Tibial nerve (tissue), 4 donors: Measurements from ENCODE around the gene DPP3. TPM values are rescaled to one million over a fixed set of nuclear protein-coding genes. Genes with fewer than 3 reads are reported as not detected.

Experiments
- DNase-seq, 2 donors: peaks; one replicate each; pipeline ENCODE4 v3.0.0-alpha.2; 2019; ENCODE audit warnings: low spot score in 2 of 2
- H3K27ac ChIP-seq, 4 donors: fragments of 200-600 bp; sonication (generic) in 3 of 4; one replicate each; pipeline ENCODE4 v1.5.1; 2017 to 2019; ENCODE audit warnings: mild to moderate bottlenecking in 1 of 4
- H3K27me3 ChIP-seq, 2 donors: fragments of 200-600 bp; sonication (generic) in 1 of 2; one replicate each; pipeline versions ENCODE4 v1.5.1 to v1.6.0; 2017 to 2019
- H3K36me3 ChIP-seq, 3 donors: fragments of 200-600 bp; sonication (generic); one replicate each; pipeline ENCODE4 v1.5.1; 2018 to 2019
- H3K4me1 ChIP-seq, 4 donors: fragments of 200-600 bp; sonication (generic) in 3 of 4; one replicate each; pipeline ENCODE4 v1.5.1; 2017 to 2019
- H3K4me3 ChIP-seq, 4 donors: fragments of 200-600 bp; sonication (generic) in 3 of 4; one replicate each; pipeline ENCODE4 v1.5.1; 2017 to 2019; ENCODE audit warnings: mild to moderate bottlenecking in 1 of 4, moderate library complexity in 1 of 4
- H3K9me3 ChIP-seq, 4 donors: fragments of 200-600 bp; sonication (generic) in 3 of 4; one replicate each; pipeline ENCODE4 v1.5.1; 2017 to 2019
- CTCF ChIP-seq, 5 experiments: fragments of 200-600 bp in 3 of 5; fragments of 450-650 bp in 2 of 5; sonication (generic) in 3 of 5; IDR thresholded peaks; one replicate each; pipeline ENCODE4 v1.5.1; 2016 to 2019; ENCODE audit warnings: antibody characterized with exemption in 5 of 5, mild to moderate bottlenecking in 3 of 5, moderate library complexity in 2 of 5
- EP300 ChIP-seq, 2 donors: sonication (generic); formaldehyde crosslinking; IDR thresholded peaks; one replicate each; pipeline ENCODE4 v1.6.1; 2017; ENCODE audit warnings: antibody characterized with exemption in 2 of 2, mild to moderate bottlenecking in 1 of 2
- POLR2A ChIP-seq, 2 donors: fragments of 450-650 bp; IDR thresholded peaks; one replicate each; pipeline ENCODE4 v1.6.1; 2017; ENCODE audit warnings: antibody characterized with exemption in 2 of 2, mild to moderate bottlenecking in 2 of 2, moderate library complexity in 2 of 2
- WGBS, 2 donors: methylation state at CpG; one replicate each; pipeline ENCODE4 v1.1.5; 2018; 5-methylcytosine and 5-hydroxymethylcytosine counted together
- total RNA-seq, 4 donors: library from RNA; depleted of rRNA; stranded (reverse); fragments of >200 nt; gene quantifications; one replicate each; pipeline ENCODE4 v1.1.0, GENCODE V29; 2016

Gene DPP3
- total RNA-seq, 4 donors from 2014 or later = 12.2 to 41.8 (median 25.0) TPM

- peaks cover 4 to 46% (median 24%) of the 10 kb centered on the region in 4 donors for H3K4me1 ChIP-seq
- DNase-seq = no peak
- peaks cover 0 to 6% (median 0%) of the 10 kb centered on the region in 3 donors for H3K36me3 ChIP-seq
- H3K27ac ChIP-seq = no peak overlapping the region
- no peaks in the 10 kb centered on the region for H3K27me3 ChIP-seq
- TF ChIP-seq CTCF (IDR thresholded peaks at IDR 0.05) (no peak), EP300 (IDR thresholded peaks at IDR 0.05) (no peak), POLR2A (IDR thresholded peaks at IDR 0.05) (no peak)
- no peak overlapping the region for H3K4me3 ChIP-seq
- 58 to 69% methylated on average over 6 to 11 of the region's 11 CpGs for WGBS, 2 donors
- H3K9me3 ChIP-seq = no peaks in the 10 kb centered on the region
These were observed 67.8 kb downstream of the DPP3 start for GRCh38 chr11:66548041-66548440.

GRCh38 chr11:66548774-66549630, 68.8 kb downstream of the DPP3 start:
- no peaks in the 10 kb centered on the region for H3K9me3 ChIP-seq
- TF ChIP-seq EP300 (IDR thresholded peaks at IDR 0.05) = no peak
- TF ChIP-seq POLR2A (IDR thresholded peaks at IDR 0.05) = no peak
- no peak for TF ChIP-seq CTCF (IDR thresholded peaks at IDR 0.05)
- WGBS, 2 donors = 49 to 53% methylated on average over 16 of the region's 16 CpGs
- no peak for DNase-seq
- H3K36me3 ChIP-seq = no peaks in the 10 kb centered on the region
- no peak overlapping the region for H3K4me3 ChIP-seq
- no peaks in the 10 kb centered on the region for H3K27me3 ChIP-seq
- H3K4me1 ChIP-seq = peaks cover 4 to 36% (median 21%) of the 10 kb centered on the region in 4 donors
- no peak overlapping the region for H3K27ac ChIP-seq

- Histone ChIP-seq H3K27ac (no peak overlapping the region), H3K36me3 (no peaks in the 10 kb centered on the region), H3K4me3 (no peak overlapping the region), H3K27me3 (no peaks in the 10 kb centered on the region), H3K9me3 (no peaks in the 10 kb centered on the region), H3K4me1 (peaks cover 4 to 29% (median 16%) of the 10 kb centered on the region in 4 donors)
- DNase-seq = no peak
- 75 to 88% methylated on average over 3 of the region's 3 CpGs for WGBS, 2 donors
- no peak for TF ChIP-seq POLR2A (IDR thresholded peaks at IDR 0.05)
- TF ChIP-seq CTCF (IDR thresholded peaks at IDR 0.05) = no peak
- TF ChIP-seq EP300 (IDR thresholded peaks at IDR 0.05) = no peak
These were observed 69.5 kb downstream of the DPP3 start for GRCh38 chr11:66549696-66550095.

GRCh38 chr11:66550887-66551286, 70.7 kb downstream of the DPP3 start:
- DNase-seq = no peak
- WGBS, 2 donors = 88% methylated on average over 4 of the region's 4 CpGs
- Histone ChIP-seq H3K4me3 (no peak overlapping the region), H3K27ac (no peak overlapping the region), H3K9me3 (no peaks in the 10 kb centered on the region), H3K27me3 (no peaks in the 10 kb centered on the region), H3K36me3 (no peaks in the 10 kb centered on the region), H3K4me1 (peaks cover 0 to 20% (median 8%) of the 10 kb centered on the region in 4 donors)
- no peak for TF ChIP-seq EP300 (IDR thresholded peaks at IDR 0.05)
- TF ChIP-seq POLR2A (IDR thresholded peaks at IDR 0.05) = no peak
- no peak for TF ChIP-seq CTCF (IDR thresholded peaks at IDR 0.05)

- no peak overlapping the region for H3K27ac ChIP-seq
- peaks cover 0 to 13% (median 4%) of the 10 kb centered on the region in 4 donors for H3K4me1 ChIP-seq
- H3K36me3 ChIP-seq = no peaks in the 10 kb centered on the region
- H3K4me3 ChIP-seq = no peak overlapping the region
- 77 to 81% methylated on average over 5 of the region's 5 CpGs for WGBS, 2 donors
- TF ChIP-seq POLR2A (IDR thresholded peaks at IDR 0.05) (no peak), EP300 (IDR thresholded peaks at IDR 0.05) (no peak), CTCF (IDR thresholded peaks at IDR 0.05) (no peak)
- no peak for DNase-seq
- no peaks in the 10 kb centered on the region for H3K9me3 ChIP-seq
- peaks cover 0 to 8% of the 10 kb centered on the region in 2 donors for H3K27me3 ChIP-seq
These were observed 74.4 kb downstream of the DPP3 start for GRCh38 chr11:66554602-66555001.
